Measurements from ENCODE around the gene MT1M.

DNA sequence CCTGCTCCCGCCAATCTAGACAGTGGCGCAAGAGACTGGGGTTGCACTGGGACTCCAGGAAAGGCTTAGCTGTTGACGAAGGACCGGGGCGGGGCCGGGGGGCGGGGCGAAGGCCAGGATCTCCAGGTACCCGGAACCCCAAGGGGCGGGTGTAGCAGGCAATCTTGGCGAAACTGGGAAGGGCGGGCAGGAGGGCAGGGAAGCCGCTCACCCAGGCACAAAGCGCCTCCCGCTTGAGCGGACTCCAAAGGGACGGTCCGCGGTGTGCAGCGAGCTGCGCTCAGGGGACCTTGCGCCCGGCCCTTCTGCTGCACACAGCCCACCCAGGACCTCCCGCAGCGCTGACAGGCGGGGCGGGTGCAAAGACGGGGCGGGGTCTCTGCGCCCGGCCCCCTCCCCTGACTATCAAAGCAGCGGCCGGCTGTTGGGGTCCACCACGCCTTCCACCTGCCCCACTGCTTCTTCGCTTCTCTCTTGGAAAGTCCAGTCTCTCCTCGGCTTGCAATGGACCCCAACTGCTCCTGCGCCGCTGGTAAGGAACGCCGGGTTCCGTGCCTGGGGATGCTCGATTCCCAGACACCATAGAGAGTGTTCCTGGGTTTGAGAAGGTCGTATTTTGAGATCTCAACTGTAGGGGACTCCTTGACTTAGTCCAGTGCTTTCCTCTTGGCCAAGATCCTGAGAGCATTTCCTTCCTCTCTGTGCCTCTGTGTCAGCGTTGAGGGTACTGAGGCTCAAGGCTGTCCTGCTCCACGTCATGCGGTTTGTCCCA lies 25.3 kb downstream of the MT1M start, which contains the start of gene MT1F:
- TF ChIP-seq, protein P1, sequence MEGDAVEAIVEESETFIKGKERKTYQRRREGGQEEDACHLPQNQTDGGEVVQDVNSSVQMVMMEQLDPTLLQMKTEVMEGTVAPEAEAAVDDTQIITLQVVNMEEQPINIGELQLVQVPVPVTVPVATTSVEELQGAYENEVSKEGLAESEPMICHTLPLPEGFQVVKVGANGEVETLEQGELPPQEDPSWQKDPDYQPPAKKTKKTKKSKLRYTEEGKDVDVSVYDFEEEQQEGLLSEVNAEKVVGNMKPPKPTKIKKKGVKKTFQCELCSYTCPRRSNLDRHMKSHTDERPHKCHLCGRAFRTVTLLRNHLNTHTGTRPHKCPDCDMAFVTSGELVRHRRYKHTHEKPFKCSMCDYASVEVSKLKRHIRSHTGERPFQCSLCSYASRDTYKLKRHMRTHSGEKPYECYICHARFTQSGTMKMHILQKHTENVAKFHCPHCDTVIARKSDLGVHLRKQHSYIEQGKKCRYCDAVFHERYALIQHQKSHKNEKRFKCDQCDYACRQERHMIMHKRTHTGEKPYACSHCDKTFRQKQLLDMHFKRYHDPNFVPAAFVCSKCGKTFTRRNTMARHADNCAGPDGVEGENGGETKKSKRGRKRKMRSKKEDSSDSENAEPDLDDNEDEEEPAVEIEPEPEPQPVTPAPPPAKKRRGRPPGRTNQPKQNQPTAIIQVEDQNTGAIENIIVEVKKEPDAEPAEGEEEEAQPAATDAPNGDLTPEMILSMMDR (IDR thresholded peaks at IDR 0.05; ENCODE audit: insufficient read depth, low read length, poor library complexity, severe bottlenecking) = no peak
- TF ChIP-seq EZH2phosphoT487 (conservative IDR thresholded peaks at IDR 0.05; ENCODE audit: low read length) = no peak
